ENCODE data around the gene RSPH6A. TPM values are rescaled to one million over a fixed set of nuclear protein-coding genes. Genes with fewer than 3 reads are reported as not detected.
"Not testable (repeated sequence)": the region's sequence is repeated elsewhere in the genome, so short reads cannot be mapped to it uniquely, and the experiment has no call there.

Gene RSPH6A
- total RNA-seq, 1 experiment from 2014 or later = not detected

DNA sequence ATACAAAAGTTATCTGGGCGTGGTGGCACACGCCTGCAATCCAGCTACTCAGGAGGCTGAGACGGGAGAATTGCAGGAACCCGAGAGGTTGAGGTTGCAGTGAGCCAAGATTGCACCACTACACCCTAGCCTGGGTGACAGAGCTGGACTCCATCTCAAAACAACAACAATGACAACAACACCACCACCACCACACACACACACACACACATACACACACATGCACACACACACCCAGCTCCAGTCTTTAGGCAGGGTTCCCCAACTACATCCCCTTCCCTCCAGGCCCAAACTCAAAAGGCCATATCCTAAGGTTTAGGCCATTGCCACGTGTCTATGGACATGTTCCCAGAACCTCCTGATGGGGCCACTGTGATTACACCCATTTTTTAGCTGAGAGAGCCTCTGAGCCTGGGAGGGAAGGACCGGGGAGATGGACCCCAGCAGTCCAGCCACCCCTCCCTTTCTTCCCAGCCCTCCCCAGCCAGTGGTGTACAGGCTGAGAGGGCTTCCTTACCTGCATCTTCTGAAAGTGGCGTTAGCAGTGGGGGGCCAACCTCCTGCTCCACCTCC lies 13.4 kb downstream of the RSPH6A start:
- DNase-seq (ENCODE audit: low spot score) = no peak

DNA sequence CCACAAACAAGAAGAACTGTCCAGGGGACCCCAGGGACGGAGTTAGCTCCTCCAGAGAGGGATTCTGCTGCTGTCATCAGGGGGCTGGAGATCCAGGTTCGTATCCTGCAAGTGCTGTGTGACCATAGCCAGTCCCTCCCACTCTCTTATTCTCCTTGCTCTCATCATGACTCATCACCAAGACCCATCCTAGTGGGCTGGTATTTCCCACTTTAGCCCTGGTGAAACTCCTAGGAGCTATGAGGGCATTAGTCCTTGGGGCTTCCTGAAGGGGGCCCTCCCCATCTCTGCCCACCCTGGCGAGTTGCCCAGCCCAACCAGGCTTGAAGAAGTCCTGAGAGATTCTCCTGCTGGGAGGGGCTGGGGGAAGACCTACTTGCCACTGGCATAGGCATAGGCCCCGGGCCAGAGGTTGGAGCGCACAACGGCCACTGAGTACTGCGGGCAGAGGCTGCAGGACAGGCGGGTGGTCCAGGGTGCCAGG lies 15.0 kb downstream of the RSPH6A start:
- peak; percentile 58 for DNase-seq (ENCODE audit: low spot score)

DNA sequence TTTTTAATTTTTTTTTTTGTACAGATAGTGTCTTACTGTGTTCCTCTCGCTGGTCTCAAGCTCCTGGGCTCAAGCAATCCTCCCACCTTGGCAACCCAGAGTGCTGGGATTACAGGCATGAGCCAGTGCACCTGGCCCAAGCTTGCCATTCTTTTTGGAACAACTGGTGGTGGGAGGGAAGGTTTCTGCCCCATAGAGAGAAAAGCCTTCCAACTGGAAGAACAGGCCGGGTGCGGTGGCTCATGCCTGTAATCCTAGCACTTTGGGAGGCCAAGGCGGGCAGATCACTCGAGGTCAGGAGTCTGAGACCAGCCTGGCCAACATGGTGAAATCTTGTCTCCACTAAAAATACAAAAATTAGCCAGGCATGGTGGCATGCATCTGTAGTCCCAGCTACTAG lies 15.6 kb downstream of the RSPH6A start:
- not testable (repeated sequence) for DNase-seq (ENCODE audit: low spot score)

DNA sequence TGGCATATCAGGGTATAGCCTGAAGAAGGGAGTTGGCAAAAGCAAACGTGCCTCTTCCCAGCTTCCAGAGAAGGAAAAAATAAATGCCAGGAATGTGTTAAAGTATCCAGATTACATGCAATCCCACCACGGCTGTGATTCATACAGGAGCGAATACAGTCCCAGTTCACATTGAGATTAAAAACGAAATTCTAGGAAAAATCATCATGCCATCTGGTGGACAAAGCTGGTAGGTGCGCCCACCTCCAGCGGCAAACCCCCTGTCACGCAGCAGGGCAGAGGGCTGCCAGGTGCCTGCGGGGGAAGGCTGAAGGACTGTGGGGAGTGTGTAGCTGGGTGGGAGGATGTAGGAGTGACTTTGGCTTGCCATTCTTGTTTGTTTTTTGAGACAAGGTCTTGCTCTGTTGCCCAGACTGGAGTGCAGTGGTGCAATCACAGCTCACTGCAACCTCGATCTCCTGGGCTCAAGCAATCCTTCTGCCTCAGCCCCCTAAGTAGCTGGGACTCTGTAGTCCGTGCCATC lies 16.1 kb downstream of the RSPH6A start:
- peak; percentile 48 for DNase-seq (ENCODE audit: low spot score)

DNA sequence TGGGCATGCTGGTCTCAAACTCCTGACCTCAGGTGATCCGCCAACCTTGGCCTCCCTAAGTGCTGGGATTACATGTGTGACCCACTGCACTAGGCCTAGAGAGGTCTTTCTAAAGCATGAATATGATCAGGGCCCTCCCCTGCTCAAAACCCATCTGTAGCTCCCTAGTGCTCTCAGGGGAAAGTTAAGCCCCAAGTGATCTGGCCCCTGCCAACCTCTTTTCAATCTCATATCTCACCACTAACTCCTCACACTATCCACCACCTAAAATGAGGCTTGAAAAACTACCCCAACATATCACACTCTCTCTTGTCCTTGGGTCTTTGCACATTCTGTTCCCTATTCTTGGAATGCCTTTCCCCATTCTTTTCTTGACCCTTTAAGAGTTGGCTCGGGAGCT lies 20.5 kb downstream of the RSPH6A start:
- DNase-seq (ENCODE audit: low spot score) = no peak

DNA sequence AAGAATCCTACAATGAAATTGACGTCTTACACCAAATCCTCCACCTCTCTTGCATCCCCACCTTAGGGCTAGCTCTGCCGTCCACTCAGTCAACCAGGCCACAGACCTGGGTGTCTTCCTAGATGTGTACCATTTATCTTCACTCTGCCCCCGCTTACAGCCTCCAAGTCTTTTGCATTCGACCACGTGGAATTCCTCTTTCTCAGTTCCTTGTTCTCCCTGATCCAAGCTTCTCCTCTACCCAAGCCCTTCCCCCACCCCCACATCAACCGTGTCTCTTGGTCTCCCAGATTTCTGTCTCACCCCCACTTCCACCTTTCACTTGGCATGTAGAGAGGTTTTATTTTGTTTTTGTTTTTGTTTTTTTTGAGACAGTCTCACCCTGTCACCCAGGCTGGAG lies 21.2 kb downstream of the RSPH6A start:
- DNase-seq (ENCODE audit: low spot score) = no peak

DNA sequence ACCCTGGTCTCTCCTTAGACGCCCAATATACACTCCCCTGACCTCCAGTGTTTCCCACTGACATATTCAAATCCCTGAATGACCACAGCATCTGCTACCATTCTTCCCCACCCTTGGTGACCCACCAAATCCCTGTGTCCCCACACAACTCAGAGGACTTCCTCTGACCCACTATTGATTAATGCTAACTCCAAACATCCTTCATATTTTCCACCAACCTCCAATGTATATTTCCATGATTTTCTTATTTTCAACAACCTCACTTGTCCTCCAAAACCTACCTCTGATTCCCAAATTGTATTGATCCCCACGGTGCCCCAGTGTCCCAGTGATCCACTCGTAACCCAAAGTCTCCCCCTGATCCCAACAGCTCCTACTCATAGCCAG lies 21.9 kb downstream of the RSPH6A start:
- no peak for DNase-seq (ENCODE audit: low spot score)

DNA sequence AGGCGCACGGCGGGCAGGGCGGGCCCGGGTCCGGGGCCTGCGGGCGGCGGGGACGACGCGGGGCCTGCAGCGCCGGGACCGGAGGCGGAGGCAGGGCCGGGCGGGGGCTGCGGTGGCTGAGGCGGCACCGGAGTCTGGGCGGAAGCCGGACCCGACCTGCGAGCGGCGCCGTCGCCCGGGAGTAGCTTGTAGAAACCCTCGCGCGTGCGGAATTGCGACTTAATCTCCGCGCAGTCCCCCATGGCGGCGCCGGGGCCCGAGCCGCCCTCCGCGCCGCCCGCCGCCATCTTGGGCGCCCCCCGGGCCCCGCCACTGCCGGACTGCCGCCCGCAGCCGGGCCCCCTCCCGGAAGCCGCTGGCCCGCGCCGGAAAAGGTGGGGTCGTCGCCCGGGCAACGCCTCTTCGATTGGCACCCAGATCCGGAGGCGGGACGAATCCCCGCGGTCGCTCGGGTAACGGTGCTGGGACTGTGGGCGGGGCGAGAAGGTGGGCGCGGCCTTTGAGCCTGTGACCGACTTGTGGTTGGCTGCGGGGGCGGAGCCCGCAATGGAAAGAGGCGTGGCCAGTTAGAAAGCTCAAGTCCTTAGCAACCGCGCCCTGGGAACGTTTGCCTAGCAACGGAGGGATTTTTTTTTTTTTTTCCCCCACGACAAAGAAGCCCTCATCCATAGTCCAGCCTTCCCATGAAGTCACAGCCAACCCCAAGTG lies 22.5 kb downstream of the RSPH6A start, which contains the start of gene DMWD:
Gene DMWD, minus strand, starts transcription at position 376 of the 708 bp plus-strand sequence. Its CDS starts 89 bp downstream, at position 287.
- peak; percentile 91 for DNase-seq (ENCODE audit: low spot score)

DNA sequence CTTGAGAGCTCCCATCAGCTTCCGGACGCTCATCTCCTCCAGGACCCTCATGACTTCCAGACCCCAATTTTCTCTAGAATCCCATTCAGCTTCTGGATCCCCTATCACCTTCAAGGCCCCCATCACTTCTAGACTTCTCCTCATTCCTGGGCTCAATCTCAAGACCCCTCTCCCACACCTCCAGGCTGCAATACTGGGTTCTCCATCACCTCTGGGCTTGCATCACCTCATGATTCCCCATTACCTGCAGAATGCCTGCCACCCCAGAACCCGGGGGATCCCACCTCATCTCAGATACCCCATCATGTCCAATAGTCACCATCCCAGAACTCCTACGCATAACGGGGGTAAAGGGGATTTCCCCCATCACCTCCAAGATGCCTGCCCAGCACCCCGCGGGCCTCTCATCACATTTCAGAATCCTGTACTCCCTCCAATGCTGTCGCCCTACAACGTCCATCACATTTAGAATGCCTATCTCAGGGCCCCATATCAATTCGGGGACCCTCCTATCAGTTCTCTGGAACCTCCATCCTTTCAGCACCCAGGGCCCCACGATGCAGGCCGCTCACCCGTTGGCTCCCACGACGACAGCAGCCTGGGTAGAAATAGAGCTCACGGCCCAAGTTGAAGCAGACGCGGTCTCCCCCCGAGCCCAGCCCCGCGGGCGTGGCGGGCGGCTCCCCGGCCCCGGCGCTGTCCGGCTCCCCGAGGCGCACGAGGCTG lies 23.2 kb downstream of the RSPH6A start:
- DNase-seq (ENCODE audit: low spot score) = no peak

DNA sequence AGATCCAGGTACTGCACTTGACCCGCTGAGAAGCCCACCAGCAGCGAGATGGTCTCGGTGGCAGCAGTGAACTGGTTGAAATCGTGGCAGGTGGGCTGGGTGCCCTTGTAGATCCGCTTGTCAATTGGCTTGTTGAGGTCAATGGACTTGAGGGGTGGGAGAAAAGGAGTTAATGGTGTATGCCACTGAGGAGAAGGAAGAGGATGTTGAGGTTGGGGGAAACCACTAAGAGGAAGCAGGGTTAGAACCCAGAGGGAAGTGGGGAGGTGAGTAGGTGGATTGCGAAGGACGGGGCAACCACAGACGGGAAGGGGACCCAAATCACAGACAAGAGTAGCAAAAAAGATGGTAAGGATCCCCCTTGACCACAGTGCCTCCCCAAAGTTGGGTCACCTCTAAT lies 24.2 kb downstream of the RSPH6A start:
- no peak for DNase-seq (ENCODE audit: low spot score)

DNA sequence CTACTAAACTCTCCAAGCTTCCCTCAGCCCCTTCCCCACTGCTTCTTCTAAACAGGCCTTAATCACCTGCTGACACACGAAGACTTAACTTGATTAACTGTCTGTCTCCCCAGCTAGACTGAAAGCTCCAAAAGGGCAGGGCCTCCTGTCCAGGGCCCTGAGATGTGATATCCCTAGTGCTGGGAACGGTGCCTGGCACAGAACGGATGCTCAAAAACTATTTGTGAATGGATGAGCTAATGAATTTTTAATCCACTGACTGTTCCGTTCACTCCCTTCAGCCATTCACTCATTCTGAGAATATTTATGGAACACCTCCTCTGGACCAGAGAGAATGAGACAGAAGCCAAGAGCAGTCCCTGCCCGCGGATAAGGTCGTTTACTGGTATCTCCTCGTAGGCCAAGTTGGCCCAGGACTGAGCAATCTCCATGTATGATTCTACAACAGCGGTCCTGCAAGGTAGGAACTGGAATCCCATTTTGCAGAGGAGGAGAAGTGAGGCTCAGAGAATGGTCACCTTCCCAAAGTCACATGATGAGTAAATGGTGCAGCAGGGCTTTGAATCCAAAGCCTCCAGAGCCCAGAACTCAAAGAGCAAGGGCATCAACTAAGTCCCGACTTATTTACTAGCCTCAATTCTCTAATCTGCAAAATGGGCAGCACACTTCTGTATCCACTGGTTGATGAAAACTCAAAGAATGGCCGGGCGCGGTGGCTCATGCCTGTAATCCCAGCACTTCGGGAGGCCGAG lies 25.9 kb downstream of the RSPH6A start:
- no peak for DNase-seq (ENCODE audit: low spot score)

DNA sequence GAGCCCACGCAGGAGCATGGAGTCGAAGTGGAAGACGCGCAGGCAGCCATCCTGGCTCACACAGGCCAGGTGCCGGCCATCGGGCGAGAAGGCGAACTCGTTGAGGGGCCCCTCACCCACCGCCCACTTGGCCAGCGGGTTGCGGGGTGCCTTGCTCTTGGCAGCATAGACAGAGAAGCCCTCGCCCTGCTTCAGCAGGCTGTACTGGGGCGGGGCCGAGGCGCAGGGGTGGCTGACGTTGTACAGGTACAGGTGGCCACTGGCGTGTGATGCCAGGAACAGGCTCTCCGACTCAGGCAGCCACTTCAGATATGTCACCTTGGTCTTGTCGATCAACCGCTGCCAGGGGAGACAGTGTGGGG lies 28.6 kb downstream of the RSPH6A start:
- DNase-seq (ENCODE audit: low spot score) = no peak

DNA sequence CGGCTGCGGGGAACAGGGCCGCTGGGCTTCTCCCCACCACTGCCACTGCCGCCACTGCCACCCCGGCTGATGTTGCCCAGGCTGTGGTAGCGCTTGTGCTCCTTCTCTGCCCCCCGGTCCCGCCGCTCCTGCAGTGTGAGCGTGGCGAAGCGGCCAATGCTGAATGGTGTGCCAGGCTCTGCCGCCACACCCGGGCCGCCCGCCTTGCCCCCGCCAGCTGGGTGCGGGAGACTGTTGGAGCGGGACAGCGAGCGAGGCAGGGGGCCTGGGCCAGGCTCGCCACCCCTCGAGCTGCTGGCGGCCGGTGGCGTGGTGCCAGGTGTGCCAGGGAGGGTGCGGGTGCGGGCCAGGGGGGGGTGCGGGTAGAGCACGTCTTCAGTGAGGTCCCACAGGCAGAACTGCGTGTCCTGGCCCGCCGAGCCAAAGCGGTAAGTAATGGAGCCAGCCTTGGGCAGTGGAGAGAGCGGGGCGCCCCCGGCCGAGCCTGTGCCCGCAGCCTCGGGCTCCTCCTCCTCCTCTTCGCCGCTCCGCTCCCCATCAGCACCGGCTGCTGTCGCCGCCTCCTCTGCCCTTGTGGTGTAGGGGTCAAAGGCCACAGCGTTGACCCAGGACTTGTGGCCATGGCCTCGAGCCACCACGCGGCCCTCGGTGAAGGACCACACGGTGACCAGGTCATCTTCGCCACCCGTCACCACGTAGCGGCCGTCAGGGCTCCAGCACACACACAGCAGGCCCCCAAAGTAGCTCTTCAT lies 29.2 kb downstream of the RSPH6A start:
- DNase-seq (ENCODE audit: low spot score) = no peak

DNA sequence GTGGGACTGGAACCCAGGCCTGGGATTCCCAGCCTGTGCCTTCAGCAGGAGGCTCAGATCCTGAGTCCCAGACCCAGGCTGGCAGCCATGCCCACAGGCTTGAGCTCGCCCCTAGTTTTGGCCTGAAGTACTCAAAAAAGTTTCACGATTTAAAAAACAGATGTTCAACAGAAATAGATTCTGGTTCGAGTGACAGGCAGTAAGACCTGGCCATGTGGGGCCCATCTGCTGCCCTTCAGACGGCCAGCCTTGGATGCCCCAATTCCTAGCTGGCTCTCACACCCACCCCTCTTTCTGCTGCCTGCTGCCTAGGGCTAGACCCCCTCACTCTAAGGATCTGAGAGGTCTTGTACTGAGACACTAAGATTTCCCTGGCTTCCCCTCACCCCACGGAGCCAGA lies 30.0 kb downstream of the RSPH6A start:
- DNase-seq (ENCODE audit: low spot score) = no peak

DNA sequence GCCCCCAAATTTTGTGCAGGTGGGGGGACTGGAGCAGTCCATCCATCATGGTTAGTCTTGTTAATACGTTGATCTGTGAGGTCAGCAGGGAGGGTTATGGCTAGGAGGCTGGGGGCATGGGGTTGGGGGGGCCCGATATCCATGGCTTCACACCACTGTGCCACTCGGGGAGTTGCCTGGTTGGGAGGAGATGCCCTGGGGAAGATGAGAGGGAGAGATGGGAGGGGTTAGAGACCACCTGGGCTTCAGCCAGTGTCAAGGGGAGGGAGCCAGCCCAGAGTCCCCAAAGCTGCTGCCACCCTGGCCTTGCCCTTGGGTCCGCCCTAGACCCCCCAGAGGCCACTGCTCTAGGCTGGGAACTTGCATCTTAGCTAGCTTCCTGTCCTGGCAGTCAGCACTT lies 31.0 kb downstream of the RSPH6A start:
- DNase-seq (ENCODE audit: low spot score) = no peak

DNA sequence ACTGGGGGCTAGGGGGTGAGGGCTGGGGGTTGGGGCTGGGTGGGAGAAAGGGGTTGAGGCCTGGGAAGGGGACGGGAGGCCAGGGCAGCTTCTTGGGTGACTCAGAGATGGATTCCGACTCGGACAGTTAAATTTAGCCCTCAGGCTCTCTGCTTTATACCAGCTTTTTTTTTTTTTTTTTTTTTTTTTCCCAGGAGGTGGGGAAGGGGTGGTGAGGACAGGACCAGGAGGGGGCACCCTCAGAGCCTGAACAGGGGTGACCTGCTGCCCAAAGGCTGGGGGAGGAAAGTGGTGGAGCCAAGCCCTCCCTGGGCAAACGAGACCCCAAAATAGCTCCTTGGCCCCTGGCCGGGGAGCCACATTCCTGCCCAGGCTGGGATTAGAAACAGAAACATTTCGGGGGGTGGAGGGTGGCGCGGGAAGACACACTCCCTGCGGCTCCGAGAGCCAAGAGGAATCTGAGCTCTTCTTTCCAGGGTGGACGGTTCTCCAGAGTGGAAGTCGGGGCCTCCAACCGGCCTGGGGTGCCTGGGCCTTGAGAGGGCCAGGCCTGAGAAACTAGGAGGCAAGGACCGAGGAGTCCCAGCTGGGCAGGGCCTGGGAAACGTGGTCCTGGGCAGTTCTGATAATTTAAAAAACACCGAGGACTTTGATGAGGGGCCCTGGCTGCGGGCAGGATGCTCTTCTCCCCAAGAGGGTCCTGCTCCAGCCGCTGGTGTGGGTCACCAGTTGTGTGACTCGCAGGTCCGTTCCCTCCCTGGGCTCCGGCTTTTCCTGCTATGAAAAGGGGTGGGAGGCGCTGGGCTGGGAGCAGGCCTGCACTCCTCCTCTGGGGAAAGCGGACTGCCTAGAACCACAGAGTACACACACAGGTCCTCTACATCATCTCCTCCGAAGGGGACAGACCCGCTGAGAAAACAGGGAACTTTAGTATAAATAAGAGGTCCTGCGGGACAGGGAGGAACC lies 32.0 kb downstream of the RSPH6A start:
- DNase-seq (ENCODE audit: low spot score) = peak; percentile 71

DNA sequence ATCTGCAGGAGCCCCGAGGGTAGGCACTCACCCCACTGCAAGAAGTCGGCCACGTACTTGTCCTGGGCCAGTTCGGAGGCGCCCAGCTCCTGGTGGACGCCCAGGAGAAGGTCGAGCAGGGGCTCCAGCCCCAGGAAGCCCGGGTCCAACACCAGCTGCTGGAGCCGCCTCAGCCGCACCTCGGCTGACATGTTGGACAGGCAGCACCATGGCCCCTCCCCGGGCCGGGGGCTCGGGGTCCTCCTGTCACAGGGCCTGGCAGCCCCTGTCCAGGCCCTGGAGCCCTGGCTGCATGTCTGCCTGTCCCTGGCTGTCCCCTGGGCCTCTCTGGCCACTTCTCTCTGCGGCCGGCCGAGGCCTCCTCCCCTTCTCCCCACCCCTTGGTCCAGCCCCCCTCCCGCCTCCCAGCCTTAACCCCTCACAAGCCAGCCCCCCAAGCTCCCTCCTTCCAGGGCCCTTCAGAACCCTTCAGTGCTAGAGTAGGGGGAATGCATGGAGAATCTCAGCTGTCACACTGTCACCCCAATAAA lies 32.9 kb downstream of the RSPH6A start, which contains the start of gene DMPK:
Gene DMPK, minus strand, starts transcription at position 329 of the 530 bp plus-strand sequence. Its CDS starts 138 bp downstream, at position 191.
- DNase-seq (ENCODE audit: low spot score) = no peak

DNA sequence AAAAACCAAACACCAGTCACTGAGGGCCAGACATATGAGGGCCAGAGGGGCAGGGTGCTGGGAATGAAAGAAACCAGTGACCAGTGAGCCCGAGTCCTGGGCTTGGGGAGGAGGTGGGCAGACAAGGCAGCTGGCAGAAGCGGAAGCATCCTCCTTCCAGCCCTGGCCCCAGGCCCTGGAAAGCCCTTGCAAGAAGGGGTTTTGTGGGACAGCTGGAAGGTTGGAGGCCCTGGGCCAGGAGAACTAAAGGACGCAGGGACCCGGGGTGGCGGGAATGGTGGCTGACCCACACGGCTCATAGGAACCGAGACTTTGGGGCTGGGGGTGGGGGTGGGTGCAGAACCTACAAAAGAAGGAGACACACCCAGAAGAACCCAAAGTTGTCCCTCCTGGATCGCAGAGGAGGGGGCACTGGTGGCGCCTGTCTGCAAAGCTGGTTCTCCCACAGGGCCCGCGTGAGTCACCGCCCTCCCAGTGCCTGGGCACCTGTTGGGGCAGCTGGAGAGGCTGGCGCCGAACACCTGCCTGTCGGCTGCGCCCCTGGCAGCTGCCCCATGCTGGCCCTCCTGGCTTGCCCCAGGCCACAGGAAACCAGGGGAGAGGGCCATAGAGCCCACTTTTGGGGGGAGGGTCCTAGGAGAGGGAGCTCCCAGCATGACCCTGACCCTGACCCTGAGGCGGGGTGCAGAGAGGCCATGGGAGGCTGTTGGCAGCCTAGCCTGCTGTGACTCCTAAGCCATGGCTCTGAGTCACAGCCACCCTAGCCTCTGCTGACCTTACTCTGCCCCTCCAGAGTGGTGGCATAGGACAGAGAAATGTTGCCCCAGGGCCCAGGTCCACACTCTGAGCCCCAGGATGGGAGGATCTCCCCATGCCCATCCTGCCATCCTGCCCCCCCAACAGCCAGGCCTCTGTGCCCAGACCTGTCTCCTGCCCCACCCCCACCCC lies 33.6 kb downstream of the RSPH6A start:
- DNase-seq (ENCODE audit: low spot score) = peak; percentile 54

Measured in A172 (cell line).